PC-3 (cell line): ENCODE results near the gene SMAD5. TPM values are rescaled to one million over a fixed set of nuclear protein-coding genes. Genes with fewer than 3 reads are reported as not detected.

Experiments used
- ATAC-seq: fragments of 200-7000 bp; cut with Tn5 transposase; 2 replicates; pipeline ENCODE4 v1.9.1; 2020; ENCODE audit warnings: mild to moderate bottlenecking, moderate library complexity
- Bru-seq: library from RNA; stranded (reverse); fragments of 400-500 nt; gene quantifications from one replicate; lab custom pipeline; 2021; lab: Mats Ljungman, UMichigan
- BruChase-seq, 2 experiments: library from RNA; stranded (reverse); fragments of 400-500 nt; gene quantifications; one replicate each; lab custom pipeline; 2021; lab: Mats Ljungman, UMichigan
- BruUV-seq: library from RNA; stranded (reverse); fragments of 400-500 nt; replicated peaks from 2 replicates; lab custom pipeline; 2021; lab: Mats Ljungman, UMichigan
- CTCF ChIA-PET: fragments of 300-600 bp; sonication (Branson Sonifier 250); formaldehyde crosslinking; loops from one replicate; lab custom pipeline; 2022; ENCODE audit warnings: antibody characterized with exemption; lab: Charles Lee
- POLR2A ChIA-PET: fragments of 300-600 bp; sonication (Branson Sonifier 250); formaldehyde crosslinking; loops from one replicate; lab custom pipeline; 2022; ENCODE audit warnings: antibody characterized with exemption; ENCODE audit not compliant: unreplicated experiment; lab: Charles Lee
- DNase-seq: peaks from one replicate; pipeline ENCODE4 v3.0.0-alpha.2; 2015
- H2AFZ ChIP-seq: fragments of 300-600 bp; sonication (generic); 2 replicates; pipeline ENCODE4 v1.6.0; 2016; ENCODE audit warnings: antibody characterized with exemption, low read length
- H3F3A ChIP-seq: fragments of 300-600 bp; sonication (generic); one replicate; pipeline ENCODE4 v1.6.0; 2017; ENCODE audit warnings: antibody characterized with exemption, low read length, control low read depth, mild to moderate bottlenecking; ENCODE audit not compliant: unreplicated experiment
- H3K27ac ChIP-seq: fragments of 300-600 bp; sonication (generic); 2 replicates; pipeline ENCODE4 v1.5.1; 2016; ENCODE audit warnings: mild to moderate bottlenecking, low read length
- H3K27me3 ChIP-seq: fragments of 300-600 bp; sonication (generic); 2 replicates; pipeline ENCODE4 v1.6.1; 2016; ENCODE audit warnings: low read length, mixed read lengths
- H3K36me3 ChIP-seq: fragments of 300-600 bp; sonication (generic); 2 replicates; pipeline ENCODE4 v1.6.1; 2016; ENCODE audit warnings: low read depth, mixed run types, low read length, mixed read lengths
- H3K4me1 ChIP-seq: fragments of 300-600 bp; sonication (generic); 2 replicates; pipeline ENCODE4 v1.5.1; 2016; ENCODE audit warnings: low read length; ENCODE audit not compliant: insufficient read depth
- H3K4me2 ChIP-seq: fragments of 300-600 bp; sonication (generic); 2 replicates; pipeline ENCODE4 v1.6.0; 2016; ENCODE audit warnings: low read length
- H3K4me3 ChIP-seq: fragments of 300-600 bp; sonication (generic); 2 replicates; pipeline ENCODE4 v1.5.1; 2016; ENCODE audit warnings: mild to moderate bottlenecking, low read length, mixed read lengths
- H3K79me2 ChIP-seq: fragments of 300-600 bp; sonication (generic); 2 replicates; pipeline ENCODE4 v1.6.1; 2017; ENCODE audit warnings: low read length, mixed read lengths
- H3K9ac ChIP-seq: fragments of 300-600 bp; sonication (generic); 2 replicates; pipeline ENCODE4 v1.6.0; 2016; ENCODE audit warnings: mild to moderate bottlenecking, low read length
- H3K9me2 ChIP-seq: fragments of 300-600 bp; sonication (generic); replicated peaks from 2 replicates; pipeline ENCODE4 v1.6.1; 2016; ENCODE audit warnings: mixed run types, low read length, mixed read lengths
- H3K9me3 ChIP-seq: fragments of 300-600 bp; sonication (generic); 2 replicates; pipeline ENCODE4 v1.6.1; 2016; ENCODE audit warnings: low read length, mixed read lengths
- H4K20me1 ChIP-seq: fragments of 300-600 bp; sonication (generic); 2 replicates; pipeline ENCODE4 v1.6.1; 2016; ENCODE audit warnings: low read length, mixed read lengths
- EZH2 ChIP-seq: fragments of 300-600 bp; sonication (generic); IDR thresholded peaks from one replicate; pipeline ENCODE4 v1.6.1; 2017; ENCODE audit warnings: antibody characterized with exemption, mild to moderate bottlenecking, low read length; ENCODE audit not compliant: unreplicated experiment
- EZH2phosphoT487 ChIP-seq: fragments of 300-600 bp; sonication (generic); IDR thresholded peaks from 2 replicates; pipeline ENCODE4 v1.6.1; 2018; ENCODE audit warnings: mild to moderate bottlenecking, antibody characterized with exemption, low read length, borderline replicate concordance
- intact Hi-C: fragments of 100-400 bp; cut with micrococcal nuclease; formaldehyde crosslinking; loops from 2 replicates; pipeline ENCODE4 v1.9.0; 2023
- long read RNA-seq: library from polyadenylated mRNA; unstranded; transcript quantifications from one replicate; pipeline ENCODE4 v2.0.0, GENCODE V29; 2021; ENCODE audit not compliant: unreplicated experiment
- total RNA-seq: library from RNA; depleted of rRNA; stranded (reverse); fragments of >200 nt; gene quantifications from 2 replicates; pipeline ENCODE4 v1.2.3, GENCODE V29; 2014; rRNA removed
- TF ChIP-seq, protein P1 (sequence below): fragments of 300-600 bp; sonication (generic); conservative IDR thresholded peaks from 2 replicates; pipeline ENCODE4 v1.5.1; 2017; ENCODE audit warnings: antibody characterized with exemption, low read depth, mild to moderate bottlenecking, low read length

The SMAD5 gene
- total RNA-seq (19.8 and 28.5 TPM in 2 replicates), Bru-seq, nascent RNA (percentile 85 among the genes with signal in this experiment), BruChase-seq, experiment 1, labeled RNA remaining after a 6-hour chase (percentile 89 among the genes with signal in this experiment), BruChase-seq, experiment 2, labeled RNA remaining after a 2-hour chase (percentile 88 among the genes with signal in this experiment)
- long read RNA-seq, full-length matches to known transcripts = 18 of 37 reads
- long read RNA-seq, partial matches to known transcripts = 16 of 37 reads
- long read RNA-seq, other reads (novel, unspliced or antisense) = 3 of 37 reads

DNA sequence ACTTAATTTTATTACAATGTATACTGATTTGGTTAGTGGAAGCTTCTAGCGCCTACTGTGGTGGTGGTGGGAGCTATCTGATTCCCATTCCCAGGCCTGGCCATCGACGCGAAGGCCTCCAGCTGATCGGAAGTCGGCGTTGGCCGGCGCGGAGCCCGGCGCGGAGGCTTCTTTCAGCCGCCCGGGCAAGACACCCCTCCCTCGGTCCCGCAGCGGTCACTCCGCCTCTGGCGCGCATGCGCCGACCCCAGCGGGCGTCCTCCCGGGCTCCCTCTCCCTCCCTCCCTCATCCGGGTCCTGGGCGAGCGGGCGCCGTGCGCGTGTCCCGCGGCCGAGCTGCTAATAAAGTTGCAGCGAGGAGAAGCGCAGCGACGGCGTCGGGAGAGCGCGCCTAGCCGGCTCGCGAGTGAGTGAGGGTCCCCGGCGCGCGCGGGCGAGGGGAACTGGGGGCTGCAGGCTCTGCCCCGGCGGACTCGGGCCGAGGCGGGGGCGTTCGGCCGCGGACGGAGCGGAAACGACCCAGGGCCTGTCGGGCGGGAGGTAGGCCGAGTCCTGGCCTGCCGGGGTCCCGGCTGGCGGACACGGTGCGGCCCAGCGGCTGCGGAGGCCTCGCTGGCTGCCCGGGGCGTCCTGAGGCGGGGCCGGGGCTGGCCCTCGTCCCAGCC is at the start of gene SMAD5:
SMAD5 (plus strand) TSS at position 289 of the 665 bp plus-strand sequence. CDS start 20,916 bp downstream, outside the sequence.
- Histone ChIP-seq H3F3A (no peaks in the 10 kb centered on the region), H3K9ac (peak within 1 kb of the TSS; percentile 93), H3K4me1 (peaks cover 25% of the 10 kb centered on the region), H3K9me2 (no peaks in the 10 kb centered on the region), H3K4me2 (peak within 1 kb of the TSS; percentile 89), H4K20me1 (peaks cover 28% of the 10 kb centered on the region), H3K36me3 (no peaks in the 10 kb centered on the region; the same call in 1 of the 2 replicates), H3K9me3 (no peaks in the 10 kb centered on the region), H3K4me3 (peak within 1 kb of the TSS; percentile 81), H3K27ac (peak within 1 kb of the TSS; percentile 57), H3K27me3 (no peaks in the 10 kb centered on the region), H3K79me2 (peaks cover 50% of the 10 kb centered on the region), H2AFZ (peak within 1 kb of the TSS; percentile 77)
- intact Hi-C loops = loop anchor here (2.0 kb wide), 1 partner anchor 28 kb away; no protein-coding TSS in a partner anchor
- ChIA-PET CTCF (no interaction called here), POLR2A (interaction anchor here (0.9 kb wide), 1 partner anchor 9 kb away, joined by 7 read pairs; no protein-coding TSS in a partner anchor)
- ATAC-seq (peak; percentile 84), DNase-seq (peak; percentile 89)
- no TSS peak for BruUV-seq
- TF ChIP-seq EZH2 (no peak), EZH2phosphoT487 (no peak)
- TF ChIP-seq, protein P1, sequence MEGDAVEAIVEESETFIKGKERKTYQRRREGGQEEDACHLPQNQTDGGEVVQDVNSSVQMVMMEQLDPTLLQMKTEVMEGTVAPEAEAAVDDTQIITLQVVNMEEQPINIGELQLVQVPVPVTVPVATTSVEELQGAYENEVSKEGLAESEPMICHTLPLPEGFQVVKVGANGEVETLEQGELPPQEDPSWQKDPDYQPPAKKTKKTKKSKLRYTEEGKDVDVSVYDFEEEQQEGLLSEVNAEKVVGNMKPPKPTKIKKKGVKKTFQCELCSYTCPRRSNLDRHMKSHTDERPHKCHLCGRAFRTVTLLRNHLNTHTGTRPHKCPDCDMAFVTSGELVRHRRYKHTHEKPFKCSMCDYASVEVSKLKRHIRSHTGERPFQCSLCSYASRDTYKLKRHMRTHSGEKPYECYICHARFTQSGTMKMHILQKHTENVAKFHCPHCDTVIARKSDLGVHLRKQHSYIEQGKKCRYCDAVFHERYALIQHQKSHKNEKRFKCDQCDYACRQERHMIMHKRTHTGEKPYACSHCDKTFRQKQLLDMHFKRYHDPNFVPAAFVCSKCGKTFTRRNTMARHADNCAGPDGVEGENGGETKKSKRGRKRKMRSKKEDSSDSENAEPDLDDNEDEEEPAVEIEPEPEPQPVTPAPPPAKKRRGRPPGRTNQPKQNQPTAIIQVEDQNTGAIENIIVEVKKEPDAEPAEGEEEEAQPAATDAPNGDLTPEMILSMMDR = no peak

DNA sequence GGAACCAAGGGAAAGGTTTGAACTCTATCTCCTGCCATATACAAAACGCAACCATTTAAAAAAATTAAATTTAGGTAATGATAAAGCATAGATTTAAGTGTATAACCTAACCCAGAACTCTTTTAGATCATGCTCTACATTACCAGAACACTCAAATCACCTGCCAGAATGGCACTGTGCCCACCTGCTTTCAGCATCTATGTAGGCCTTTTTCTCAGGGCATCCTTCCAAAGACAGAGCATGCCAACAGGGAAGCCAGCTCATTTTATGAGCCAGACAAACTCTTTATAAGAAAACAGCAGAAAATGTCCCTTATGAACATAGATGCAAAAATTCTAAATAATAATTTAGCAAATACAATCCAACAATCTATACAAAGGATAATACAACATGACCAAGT is 47.9 kb upstream of the SMAD5 start:
- H3K4me3 ChIP-seq = no peak overlapping the region
- H3K9me3 ChIP-seq = no peaks in the 10 kb centered on the region
- H2AFZ ChIP-seq = no peak overlapping the region
- H3K4me2 ChIP-seq = no peak overlapping the region
- no peaks in the 10 kb centered on the region for H3K36me3 ChIP-seq
- ChIA-PET CTCF (no interaction called here), POLR2A (no interaction called here)
- DNase-seq = no peak
- no TSS peak for BruUV-seq
- H3K9ac ChIP-seq = no peak overlapping the region
- no peaks in the 10 kb centered on the region for H3K4me1 ChIP-seq
- intact Hi-C loops = no loop called here
- no peak for TF ChIP-seq EZH2
- TF ChIP-seq EZH2phosphoT487 = no peak
- TF ChIP-seq, protein P1 = no peak
- H4K20me1 ChIP-seq = no peaks in the 10 kb centered on the region
- H3F3A ChIP-seq = no peaks in the 10 kb centered on the region
- ATAC-seq = no peak
- H3K9me2 ChIP-seq = no peaks in the 10 kb centered on the region
- H3K27me3 ChIP-seq = no peaks in the 10 kb centered on the region
- H3K79me2 ChIP-seq = no peaks in the 10 kb centered on the region
- H3K27ac ChIP-seq = no peak overlapping the region
